SW480 (cell line): ENCODE results near the gene KMO.

Experiments
- DNase-seq: peaks from one replicate; pipeline ENCODE4 v3.0.0-alpha.2; 2016; ENCODE audit warnings: low spot score

Gene KMO

DNA sequence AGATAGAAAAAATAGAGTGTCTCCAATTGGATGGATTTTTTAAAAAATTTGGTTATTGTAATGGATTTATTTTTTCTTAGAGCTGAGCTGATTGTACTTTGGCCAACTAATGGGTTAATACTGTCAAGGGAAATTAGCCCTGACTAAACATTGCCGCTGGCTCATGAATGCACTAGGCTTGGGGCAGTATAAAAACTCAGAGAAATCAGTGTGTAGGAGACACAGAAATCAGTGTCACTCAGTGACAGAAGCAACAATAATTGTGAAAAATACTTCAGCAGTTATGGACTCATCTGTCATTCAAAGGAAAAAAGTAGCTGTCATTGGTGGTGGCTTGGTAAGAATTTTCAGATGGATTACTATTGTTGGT lies at the start of gene KMO:
TSS of gene KMO (plus strand) at position 217 of the 370 bp plus-strand sequence. CDS start at position 284, 67 bp downstream.
- DNase-seq, result no peak

- peak; percentile 49 for DNase-seq
Observed at GRCh38 chr1:241482761-241483250, 49.4 kb upstream of the KMO start.

GRCh38 chr1:241485145-241485544 lies 47.0 kb upstream of the KMO start:
- DNase-seq, result no peak

GRCh38 chr1:241485554-241485992 lies 46.6 kb upstream of the KMO start:
- DNase-seq, result peak; percentile 34

DNA sequence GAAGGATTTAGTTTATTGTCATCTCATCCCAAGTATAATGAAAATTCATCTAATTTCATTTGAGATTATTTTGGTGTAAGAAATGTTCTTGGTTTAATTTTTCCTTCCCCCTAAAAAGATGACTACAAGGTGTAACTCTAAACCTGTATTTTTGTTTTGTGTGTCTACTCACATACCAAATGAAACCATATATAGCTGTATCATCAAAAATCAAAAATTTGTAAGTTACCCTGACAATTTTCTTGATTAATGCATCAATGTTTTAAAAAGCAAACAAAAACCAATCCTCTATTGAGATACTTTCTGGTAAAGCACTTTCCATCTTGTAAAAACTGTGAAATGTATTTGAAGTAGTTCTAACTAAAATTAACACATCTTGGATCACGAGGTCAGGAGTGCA lies 43.4 kb upstream of the KMO start:
- no peak for DNase-seq

GRCh38 chr1:241495741-241496140 lies 36.4 kb upstream of the KMO start:
- no peak for DNase-seq

- DNase-seq, result peak; percentile 18
Observed at GRCh38 chr1:241499910-241500309, 32.3 kb upstream of the KMO start.

DNA sequence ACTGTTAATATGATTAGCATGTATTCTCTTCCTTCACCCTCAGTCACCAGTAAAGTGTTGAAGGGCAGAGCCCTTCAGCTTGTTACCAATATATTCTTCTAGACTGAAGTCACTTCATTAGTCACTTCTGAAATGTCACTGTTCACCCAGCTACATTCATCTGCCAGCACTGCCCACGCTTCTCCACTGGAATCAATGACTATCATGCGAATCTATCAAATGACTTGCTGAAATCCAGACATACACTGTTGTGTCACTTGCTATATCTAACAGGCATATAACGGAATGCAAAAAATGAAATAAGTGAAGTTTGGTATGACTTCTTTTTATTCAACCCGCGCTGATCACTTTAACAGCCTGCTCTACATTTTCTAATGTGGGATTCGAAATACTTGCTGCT lies 28.7 kb upstream of the KMO start:
- DNase-seq, result no peak

- no peak for DNase-seq
Observed at GRCh38 chr1:241507189-241507863, 24.9 kb upstream of the KMO start.

DNA sequence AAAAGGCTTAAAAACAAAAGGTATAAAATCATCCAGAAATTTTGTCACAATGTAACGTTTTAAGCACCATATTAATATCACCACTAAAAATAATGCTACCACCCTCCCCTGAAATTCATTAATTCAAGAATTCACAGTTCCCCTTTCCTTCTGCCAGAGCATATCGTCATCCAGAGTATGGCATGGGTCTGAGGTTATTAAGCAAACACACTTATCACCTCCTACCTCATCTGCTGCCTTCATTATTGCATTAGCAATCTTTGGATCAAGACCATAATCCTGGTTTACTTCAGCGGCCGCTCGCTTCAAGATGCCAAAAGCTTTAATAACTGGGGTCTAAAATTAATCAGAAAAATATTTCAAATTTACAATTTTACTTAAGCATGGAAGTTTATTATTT lies 18.8 kb upstream of the KMO start:
- DNase-seq, result no peak

DNA sequence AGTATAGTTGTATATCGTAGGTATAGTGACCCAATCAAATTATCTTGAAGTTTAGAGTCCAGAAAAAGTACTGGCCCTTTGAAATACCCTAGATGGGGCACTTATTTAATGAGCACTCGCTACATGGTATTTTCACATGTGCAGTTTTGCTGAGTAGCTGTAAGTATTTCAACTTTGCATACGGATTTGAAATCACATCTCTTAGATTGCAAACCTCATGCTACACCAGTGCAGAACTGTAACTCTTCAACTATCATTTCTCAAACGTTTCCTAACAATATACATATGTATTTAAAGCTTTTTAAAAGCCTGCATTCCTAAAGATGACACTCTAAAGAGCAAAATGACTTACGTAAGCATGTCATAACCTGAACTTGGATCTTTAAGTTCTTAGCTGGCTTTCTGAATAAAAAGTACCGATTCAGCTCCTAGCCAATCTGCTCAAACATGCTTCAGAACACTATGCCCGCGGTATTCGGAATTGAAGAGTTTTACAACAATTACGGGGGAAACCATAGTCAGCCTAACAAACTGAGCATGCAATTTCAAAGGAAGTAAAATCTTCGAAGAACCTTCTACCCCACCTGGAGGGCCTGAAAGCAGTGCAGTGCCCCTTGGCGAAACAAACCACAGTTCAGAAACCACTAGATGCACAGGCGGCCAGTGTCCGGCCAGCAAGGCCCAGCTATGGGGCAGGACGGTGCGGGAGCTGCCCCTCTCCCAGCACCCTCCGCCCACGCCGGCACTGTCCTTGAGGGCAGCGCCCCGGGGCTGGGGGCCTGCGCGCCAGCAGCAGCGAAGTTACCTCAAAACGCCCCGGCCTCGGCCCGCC lies 13.5 kb upstream of the KMO start:
- DNase-seq, result peak; percentile 16

GRCh38 chr1:241519308-241520079 lies 12.7 kb upstream of the KMO start, which contains the start of gene FH:
TSS of gene FH (minus strand) at chr1:241519755. CDS start at chr1:241519722, 33 bp downstream.
- DNase-seq, result peak; percentile 99

DNA sequence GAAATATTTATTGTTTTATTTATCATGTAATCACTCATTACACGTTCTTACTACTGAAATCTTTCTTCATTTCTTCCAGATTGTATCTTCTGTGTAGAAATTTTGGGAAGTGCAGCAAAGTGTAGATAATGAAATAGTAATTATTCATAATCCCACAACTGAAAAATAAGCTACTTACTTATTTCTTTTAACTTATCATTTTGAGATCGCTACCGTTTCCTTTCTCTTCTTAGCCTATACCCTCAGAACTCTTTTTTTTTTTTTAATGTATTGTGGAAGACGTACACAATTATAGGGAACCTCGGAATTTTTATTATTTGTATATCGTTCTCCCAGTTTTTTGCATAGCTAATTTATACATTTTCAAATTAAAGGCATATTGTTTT lies 12.1 kb upstream of the KMO start:
- no peak for DNase-seq

- DNase-seq, result no peak
Observed at GRCh38 chr1:241521718-241522117, 10.5 kb upstream of the KMO start.

GRCh38 chr1:241525026-241525425 lies 7.2 kb upstream of the KMO start:
- no peak for DNase-seq

GRCh38 chr1:241527146-241527545 lies 5.0 kb upstream of the KMO start:
- DNase-seq, result no peak

DNA sequence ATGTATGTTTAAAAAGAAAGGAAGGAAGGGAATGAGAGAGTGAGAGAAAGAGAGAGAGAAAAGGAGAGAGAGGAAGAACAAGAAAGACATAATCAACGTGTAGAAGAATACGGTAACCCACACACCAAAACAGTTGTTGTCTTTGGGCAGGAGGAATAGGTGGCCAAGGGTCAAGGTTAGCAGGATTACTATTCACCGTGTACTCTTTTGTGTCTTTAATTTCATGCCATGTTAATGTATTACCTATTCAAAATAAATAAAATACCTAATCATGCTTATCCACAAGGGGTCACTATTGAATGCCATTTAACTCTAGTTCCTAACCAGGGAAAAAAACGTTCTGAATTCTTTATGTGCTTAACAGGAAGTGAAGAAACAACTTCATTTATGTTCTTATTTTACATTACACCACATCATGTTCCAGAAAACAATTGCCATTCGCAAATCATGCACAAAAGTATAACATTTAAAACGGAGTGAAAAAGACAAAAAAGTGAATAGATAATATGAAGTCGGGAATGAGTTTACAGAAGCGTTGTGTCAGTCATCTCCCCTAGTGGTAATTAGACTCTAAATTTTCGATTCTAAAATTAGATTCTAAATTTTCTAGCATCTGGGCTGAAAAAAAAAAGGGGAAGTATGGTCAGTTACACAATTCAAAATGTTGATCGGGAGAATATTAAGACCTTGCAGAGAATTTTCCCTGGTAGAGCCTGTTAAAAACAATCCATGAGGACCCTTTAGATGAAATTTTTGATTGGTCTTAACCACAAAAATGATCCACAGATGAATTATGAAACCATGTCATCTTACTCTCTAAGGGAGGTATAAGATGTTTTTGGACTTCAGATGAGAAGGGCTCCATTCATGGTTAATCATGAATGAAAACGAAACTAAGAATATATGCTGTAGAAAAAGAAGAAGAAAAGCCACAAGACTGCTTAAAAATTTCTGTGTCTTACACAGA lies 700 bp upstream of the KMO start:
- peak; percentile 85 for DNase-seq

GRCh38 chr1:241532864-241533263 lies 686 bp downstream of the KMO start:
- DNase-seq, result no peak

DNA sequence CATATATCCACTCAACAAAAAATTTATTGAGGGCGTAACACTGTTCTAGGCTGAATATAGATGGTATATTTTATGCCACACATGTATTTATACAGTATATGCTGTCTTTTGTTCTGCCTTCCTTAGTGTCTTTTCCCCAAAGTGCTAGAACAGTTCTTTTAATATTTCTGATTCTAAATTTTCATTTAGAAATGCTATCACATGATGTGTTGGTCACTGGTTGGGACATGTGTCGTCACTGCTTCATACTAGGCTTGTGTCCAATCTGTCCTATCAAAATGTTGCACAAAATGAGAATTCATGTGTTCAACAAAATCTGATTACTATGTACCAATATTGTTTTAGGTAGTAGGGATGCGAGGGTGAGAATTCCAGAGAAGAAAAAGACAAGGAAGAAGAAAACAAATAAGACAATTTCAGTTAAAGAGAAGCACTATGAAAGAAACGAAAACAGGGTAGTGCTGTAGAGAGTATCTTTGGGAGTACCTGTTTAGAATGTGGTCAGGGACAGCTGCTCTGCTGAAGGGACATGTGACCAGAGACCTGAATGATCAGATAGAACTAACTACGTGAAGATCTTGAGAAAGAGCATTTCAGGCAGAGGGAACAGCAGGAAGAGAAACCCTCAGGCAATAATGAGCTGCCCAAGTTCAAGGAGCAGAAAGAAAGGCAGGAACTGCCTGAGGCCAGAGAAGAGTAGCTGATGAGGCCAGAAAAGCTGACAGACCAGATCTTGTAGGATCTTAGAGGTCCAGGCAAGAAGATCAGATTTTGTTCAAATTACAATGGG lies 1.3 kb downstream of the KMO start:
- no peak for DNase-seq

DNA sequence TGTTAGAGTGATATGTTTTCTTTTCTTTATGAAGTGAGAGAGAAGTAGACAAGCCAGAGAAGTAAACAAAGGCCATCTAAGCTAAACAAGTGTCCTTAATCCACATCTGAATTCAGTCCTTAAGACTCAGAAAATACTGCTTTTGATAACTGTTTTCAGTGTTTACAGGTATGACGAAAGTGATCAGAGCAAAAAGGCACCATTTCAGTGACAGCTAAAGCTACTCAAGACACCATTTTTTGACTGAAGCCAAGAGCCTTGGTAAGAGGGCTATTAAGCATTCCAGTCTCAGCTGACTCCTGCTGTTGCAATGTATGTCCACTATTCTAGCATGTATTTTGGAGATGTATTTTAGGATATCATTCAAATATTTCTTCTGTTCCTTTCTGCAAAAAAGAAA lies 4.1 kb downstream of the KMO start:
- DNase-seq, result no peak
